ENCODE results near the gene ITSN2. TPM values are rescaled to one million over a fixed set of nuclear protein-coding genes. Genes with fewer than 3 reads are reported as not detected.
A peak's percentile ranks its signal among the peaks of the same experiment; 100 is the strongest.

The ITSN2 gene
- total and polyA plus RNA-seq, 8 donors: 28.7 to 85.6 (median 38.7) TPM

DNA sequence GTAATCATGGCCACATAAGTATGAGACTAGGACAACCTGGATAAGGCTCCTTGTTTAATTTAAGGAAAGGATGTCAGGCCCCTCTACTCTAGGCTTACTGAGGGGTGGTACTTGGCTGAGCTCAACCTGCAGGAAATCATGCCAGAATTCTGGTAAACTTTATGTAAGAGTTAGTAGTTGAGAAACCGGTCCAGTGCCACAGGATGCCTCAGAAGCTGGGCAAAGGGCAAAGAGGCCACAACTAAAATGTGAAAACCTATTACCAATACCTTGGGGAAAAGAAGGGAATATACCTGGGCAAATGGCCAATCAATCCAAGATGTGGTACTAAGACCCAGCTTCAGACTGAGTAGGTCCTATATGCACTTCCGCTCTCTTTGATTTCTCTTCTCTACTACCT is 86.7 kb downstream of the ITSN2 start:
- no peaks in the 10 kb centered on the region for H3K9me3 ChIP-seq
- H3K27ac ChIP-seq: no peak overlapping the region
- H3K27me3 ChIP-seq: no peaks in the 10 kb centered on the region
- peaks cover 3 to 5% of the 10 kb centered on the region in 2 donors for H3K4me1 ChIP-seq
- intact Hi-C loops (cut with DNase I): no loop called here
- TF ChIP-seq, protein P1, sequence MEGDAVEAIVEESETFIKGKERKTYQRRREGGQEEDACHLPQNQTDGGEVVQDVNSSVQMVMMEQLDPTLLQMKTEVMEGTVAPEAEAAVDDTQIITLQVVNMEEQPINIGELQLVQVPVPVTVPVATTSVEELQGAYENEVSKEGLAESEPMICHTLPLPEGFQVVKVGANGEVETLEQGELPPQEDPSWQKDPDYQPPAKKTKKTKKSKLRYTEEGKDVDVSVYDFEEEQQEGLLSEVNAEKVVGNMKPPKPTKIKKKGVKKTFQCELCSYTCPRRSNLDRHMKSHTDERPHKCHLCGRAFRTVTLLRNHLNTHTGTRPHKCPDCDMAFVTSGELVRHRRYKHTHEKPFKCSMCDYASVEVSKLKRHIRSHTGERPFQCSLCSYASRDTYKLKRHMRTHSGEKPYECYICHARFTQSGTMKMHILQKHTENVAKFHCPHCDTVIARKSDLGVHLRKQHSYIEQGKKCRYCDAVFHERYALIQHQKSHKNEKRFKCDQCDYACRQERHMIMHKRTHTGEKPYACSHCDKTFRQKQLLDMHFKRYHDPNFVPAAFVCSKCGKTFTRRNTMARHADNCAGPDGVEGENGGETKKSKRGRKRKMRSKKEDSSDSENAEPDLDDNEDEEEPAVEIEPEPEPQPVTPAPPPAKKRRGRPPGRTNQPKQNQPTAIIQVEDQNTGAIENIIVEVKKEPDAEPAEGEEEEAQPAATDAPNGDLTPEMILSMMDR (IDR thresholded peaks at IDR 0.05): no peak
- H3K4me3 ChIP-seq: no peak overlapping the region
- ATAC-seq (no peak), DNase-seq (no peak)
- peaks cover 0 to 70% of the 10 kb centered on the region in 2 donors for H3K36me3 ChIP-seq

DNA sequence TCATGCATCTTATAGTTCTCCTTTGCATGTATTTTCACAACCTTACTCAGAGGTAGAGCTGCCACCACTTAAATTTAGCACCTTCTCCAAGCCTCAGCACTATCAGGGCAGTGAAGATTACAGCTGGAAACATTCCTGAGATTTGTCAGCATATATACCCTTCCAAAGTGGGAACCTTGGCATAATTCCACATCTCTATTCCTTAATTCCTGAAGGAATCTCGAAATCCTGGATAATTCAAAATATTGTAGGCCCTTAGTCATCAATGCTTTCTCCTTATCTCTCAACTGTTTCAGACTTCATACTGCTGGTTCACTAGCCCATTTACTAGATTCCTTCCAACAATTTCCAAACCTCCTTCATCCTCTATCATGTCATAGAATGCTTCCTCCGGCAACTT is 87.4 kb downstream of the ITSN2 start:
- Histone ChIP-seq H3K4me1 (peaks cover 3 to 5% of the 10 kb centered on the region in 2 donors), H3K27ac (no peak overlapping the region), H3K36me3 (peaks cover 0 to 75% of the 10 kb centered on the region in 2 donors), H3K9me3 (no peaks in the 10 kb centered on the region), H3K4me3 (no peak overlapping the region), H3K27me3 (no peaks in the 10 kb centered on the region)
- no peak for ATAC-seq
- intact Hi-C loops (cut with DNase I): no loop called here
- TF ChIP-seq, protein P1 (IDR thresholded peaks at IDR 0.05): no peak
- no peak for DNase-seq

DNA sequence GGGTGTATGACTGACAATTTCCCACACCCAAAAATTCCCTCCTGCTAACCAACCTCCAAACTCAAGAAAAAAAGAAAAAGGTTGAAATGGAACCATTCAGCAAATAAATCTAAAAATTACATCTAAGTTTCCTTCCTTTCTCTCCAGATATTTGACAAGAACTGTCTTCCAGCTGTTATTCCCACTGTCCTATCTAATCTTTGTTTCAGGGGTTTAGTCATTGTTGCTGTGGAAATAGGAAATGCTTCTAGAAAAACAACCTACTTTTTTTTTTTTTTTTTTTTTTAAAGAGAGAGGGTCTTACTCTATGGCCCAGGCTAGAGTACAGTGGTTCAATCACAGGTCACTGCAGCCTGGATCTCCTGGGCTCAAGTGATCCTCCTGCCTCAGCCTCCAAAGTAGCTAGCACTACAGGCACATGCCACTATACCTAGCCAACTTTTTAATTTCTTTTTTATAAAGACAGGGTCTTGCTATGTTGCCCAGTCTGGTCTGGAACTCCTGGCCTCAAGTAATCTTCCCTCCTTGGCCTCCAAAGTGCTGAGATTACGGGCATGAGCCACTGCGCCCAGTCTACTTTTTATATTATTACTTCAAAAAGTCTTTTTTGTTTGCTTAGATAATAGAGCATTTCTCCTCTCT is 88.1 kb downstream of the ITSN2 start:
- Histone ChIP-seq H3K4me1 (peaks cover 3 to 5% of the 10 kb centered on the region in 2 donors), H3K4me3 (no peak overlapping the region), H3K27me3 (no peaks in the 10 kb centered on the region), H3K36me3 (peaks cover 0 to 77% of the 10 kb centered on the region in 2 donors), H3K27ac (no peak overlapping the region), H3K9me3 (no peaks in the 10 kb centered on the region)
- intact Hi-C loops (cut with DNase I): no loop called here
- TF ChIP-seq, protein P1 (IDR thresholded peaks at IDR 0.05): no peak
- no peak for ATAC-seq
- DNase-seq: peak in 1 of 4 donors; percentile 9

DNA sequence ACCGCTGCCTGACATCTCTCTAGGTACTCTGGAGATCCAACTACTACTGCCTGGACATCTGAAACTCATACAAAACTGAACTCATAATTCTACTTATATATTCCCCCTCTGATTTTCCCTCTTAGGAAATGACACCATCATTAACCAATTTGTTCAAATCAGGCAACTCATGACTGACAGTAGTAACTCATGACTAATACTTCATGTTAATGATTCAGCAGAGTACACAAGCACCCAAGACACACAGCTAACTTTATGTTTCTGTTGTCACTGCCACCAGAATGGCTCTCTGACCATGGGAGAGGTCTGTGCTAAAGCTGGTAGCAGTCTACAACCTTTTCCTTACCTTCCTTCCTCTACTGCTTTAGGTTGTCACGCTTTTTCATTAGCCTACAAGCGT is 91.1 kb downstream of the ITSN2 start:
- intact Hi-C loops (cut with DNase I): no loop called here
- Histone ChIP-seq H3K4me3 (no peak overlapping the region), H3K4me1 (peaks cover 0 to 5% of the 10 kb centered on the region in 2 donors), H3K9me3 (no peaks in the 10 kb centered on the region), H3K27me3 (no peaks in the 10 kb centered on the region), H3K27ac (no peak overlapping the region), H3K36me3 (peaks cover 0 to 86% of the 10 kb centered on the region in 2 donors)
- TF ChIP-seq, protein P1 (IDR thresholded peaks at IDR 0.05): no peak
- DNase-seq (no peak), ATAC-seq (peak; percentile 54)

DNA sequence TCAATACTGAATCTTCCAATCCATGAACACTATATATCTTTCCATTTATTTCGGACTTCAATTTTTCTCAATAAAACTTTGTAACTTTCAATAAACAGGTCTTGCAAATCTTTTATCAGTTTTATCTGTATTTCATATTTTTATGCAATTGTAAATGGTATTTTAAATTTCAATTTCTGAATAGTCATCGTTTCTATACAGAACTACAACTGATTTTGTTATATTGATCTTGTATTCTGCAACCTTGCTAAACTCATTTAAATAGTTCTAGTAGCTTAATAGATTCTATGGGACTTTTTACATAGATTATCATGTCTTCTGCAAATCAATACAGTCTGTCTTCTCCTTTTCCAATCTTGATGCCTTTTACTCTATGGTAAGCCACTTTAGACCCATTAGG is 95.1 kb downstream of the ITSN2 start:
- H3K27ac ChIP-seq: no peak overlapping the region
- intact Hi-C loops (cut with DNase I): no loop called here
- H3K27me3 ChIP-seq: no peaks in the 10 kb centered on the region
- H3K4me1 ChIP-seq: no peaks in the 10 kb centered on the region
- DNase-seq (no peak), ATAC-seq (no peak)
- H3K36me3 ChIP-seq: peaks cover 3 to 79% of the 10 kb centered on the region in 2 donors
- TF ChIP-seq, protein P1 (IDR thresholded peaks at IDR 0.05): no peak
- H3K4me3 ChIP-seq: no peak overlapping the region
- no peaks in the 10 kb centered on the region for H3K9me3 ChIP-seq
